Measurements from ENCODE around the gene SRPRB.

- TF ChIP-seq POLR2AphosphoS5 (IDR thresholded peaks at IDR 0.05; ENCODE audit: low read depth, low read length) = no peak
- no peak for TF ChIP-seq EZH2 (IDR thresholded peaks at IDR 0.05)
- no peak for TF ChIP-seq CTCF (IDR thresholded peaks at IDR 0.05 in 2 of 3, conservative IDR thresholded peaks at IDR 0.05 in 1 of 3; ENCODE audit: borderline replicate concordance in 1 of 3, insufficient read depth in 1 of 3, low read depth in 2 of 3, low read length in 2 of 3)
- TF ChIP-seq RAD21 (IDR thresholded peaks at IDR 0.05; ENCODE audit: low read depth) = no peak
- no peak for TF ChIP-seq EZH2phosphoT487 (IDR thresholded peaks at IDR 0.05; ENCODE audit: borderline replicate concordance)
- TF ChIP-seq REST (IDR thresholded peaks at IDR 0.05; ENCODE audit: low read depth) = no peak
- no peak for TF ChIP-seq POLR2A (IDR thresholded peaks at IDR 0.05; ENCODE audit: borderline replicate concordance, extremely low read depth, insufficient read depth, insufficient read length)
- TF ChIP-seq SP1 (IDR thresholded peaks at IDR 0.05; ENCODE audit: low read depth) = no peak
- TF ChIP-seq SIN3A (IDR thresholded peaks at IDR 0.05; ENCODE audit: low read depth) = no peak
- no peak for TF ChIP-seq ZBTB33 (IDR thresholded peaks at IDR 0.05; ENCODE audit: extremely low read depth, insufficient replicate concordance, low read length)
- no peak for TF ChIP-seq YY1 (IDR thresholded peaks at IDR 0.05; ENCODE audit: extremely low read depth, insufficient replicate concordance, low read depth, low read length)
These were observed 38.0 kb downstream of the SRPRB start for GRCh38 chr3:133843634-133844033.
